ENCODE measurements around the gene SOX18. TPM values are rescaled to one million over a fixed set of nuclear protein-coding genes. Genes with fewer than 3 reads are reported as not detected.
A peak's percentile ranks its signal among the peaks of the same experiment; 100 is the strongest.

Gene SOX18
- total and polyA plus RNA-seq, 2 of the 13 experiments (the other 11 are each of a cell fraction or from before 2014, with no cell fraction given): 1.6 to 1.9 TPM

DNA sequence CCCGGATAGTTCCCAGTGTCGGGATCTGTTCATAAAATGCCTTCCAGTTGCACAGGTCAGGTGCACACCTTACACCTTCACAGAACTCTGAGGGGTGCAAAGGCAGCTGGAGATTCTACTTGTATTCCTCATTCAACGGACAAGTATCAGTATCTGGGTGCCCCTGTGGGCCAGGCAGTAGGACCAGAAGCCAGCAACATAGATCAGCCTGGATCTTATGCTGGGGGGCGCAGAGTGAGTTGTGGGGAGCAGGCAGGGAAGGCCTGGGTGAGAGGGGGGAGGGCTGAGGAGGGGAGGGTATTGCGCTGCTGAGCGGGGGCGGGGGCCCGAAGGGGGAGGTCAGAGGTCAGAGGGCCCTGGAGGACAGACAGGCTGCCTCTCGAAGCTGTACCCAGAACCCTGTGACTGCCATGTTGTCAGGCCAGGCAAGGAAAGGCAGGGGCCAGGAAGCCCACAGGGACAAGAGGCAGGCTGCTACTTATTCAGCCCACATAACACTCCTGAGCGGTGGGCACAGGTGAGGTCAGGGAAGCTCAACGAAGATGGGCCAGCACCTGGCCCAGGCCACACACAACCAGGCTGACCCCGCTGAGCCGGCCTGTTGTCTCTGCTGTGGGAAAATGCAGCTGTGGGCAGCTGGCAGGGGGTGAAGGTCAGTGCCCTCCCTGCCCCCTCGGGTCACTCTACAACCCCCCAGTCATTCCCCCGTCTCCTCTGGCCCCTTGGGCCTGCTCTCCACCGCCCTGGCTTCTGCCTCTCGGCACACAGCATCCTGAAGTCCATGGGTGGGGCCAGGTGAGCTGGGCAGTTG is 31.6 kb upstream of the SOX18 start (continued):
- peak; percentile 72 for TF ChIP-seq RBM39 (IDR thresholded peaks at IDR 0.05; ENCODE audit: low read depth, low read length, poor library complexity, severe bottlenecking)
- peak; percentile 64 for TF ChIP-seq AGO2 (optimal IDR thresholded peaks at IDR 0.05; ENCODE audit: low read depth, low read length)
- no peak for TF ChIP-seq ZNF577 (CRISPR knock-in tag; IDR thresholded peaks at IDR 0.05; ENCODE audit: borderline replicate concordance, low read depth)
- peak; percentile 25; the same call in 1 of the 2 replicates for TF ChIP-seq ZNF768 (CRISPR knock-in tag; IDR thresholded peaks at IDR 0.05)
- TF ChIP-seq, protein P1, sequence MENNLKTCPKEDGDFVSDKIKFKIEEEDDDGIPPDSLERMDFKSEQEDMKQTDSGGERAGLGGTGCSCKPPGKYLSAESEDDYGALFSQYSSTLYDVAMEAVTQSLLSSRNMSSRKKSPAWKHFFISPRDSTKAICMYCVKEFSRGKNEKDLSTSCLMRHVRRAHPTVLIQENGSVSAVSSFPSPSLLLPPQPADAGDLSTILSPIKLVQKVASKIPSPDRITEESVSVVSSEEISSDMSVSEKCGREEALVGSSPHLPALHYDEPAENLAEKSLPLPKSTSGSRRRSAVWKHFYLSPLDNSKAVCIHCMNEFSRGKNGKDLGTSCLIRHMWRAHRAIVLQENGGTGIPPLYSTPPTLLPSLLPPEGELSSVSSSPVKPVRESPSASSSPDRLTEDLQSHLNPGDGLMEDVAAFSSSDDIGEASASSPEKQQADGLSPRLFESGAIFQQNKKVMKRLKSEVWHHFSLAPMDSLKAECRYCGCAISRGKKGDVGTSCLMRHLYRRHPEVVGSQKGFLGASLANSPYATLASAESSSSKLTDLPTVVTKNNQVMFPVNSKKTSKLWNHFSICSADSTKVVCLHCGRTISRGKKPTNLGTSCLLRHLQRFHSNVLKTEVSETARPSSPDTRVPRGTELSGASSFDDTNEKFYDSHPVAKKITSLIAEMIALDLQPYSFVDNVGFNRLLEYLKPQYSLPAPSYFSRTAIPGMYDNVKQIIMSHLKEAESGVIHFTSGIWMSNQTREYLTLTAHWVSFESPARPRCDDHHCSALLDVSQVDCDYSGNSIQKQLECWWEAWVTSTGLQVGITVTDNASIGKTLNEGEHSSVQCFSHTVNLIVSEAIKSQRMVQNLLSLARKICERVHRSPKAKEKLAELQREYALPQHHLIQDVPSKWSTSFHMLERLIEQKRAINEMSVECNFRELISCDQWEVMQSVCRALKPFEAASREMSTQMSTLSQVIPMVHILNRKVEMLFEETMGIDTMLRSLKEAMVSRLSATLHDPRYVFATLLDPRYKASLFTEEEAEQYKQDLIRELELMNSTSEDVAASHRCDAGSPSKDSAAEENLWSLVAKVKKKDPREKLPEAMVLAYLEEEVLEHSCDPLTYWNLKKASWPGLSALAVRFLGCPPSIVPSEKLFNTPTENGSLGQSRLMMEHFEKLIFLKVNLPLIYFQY (CRISPR knock-in tag; IDR thresholded peaks at IDR 0.05; ENCODE audit: borderline replicate concordance): no peak
- TF ChIP-seq SIN3B (IDR thresholded peaks at IDR 0.05; ENCODE audit: low read length): no peak
- peak; percentile 55 for TF ChIP-seq U2AF1 (optimal IDR thresholded peaks at IDR 0.05; ENCODE audit: low read depth, low read length)
- peak; percentile 90 for TF ChIP-seq NR2C2 (CRISPR knock-in tag; IDR thresholded peaks at IDR 0.05; ENCODE audit: borderline replicate concordance)
- no peak for TF ChIP-seq MED13 (CRISPR knock-in tag; IDR thresholded peaks at IDR 0.05)
- 0 out of 2 replicates have a peak, but pooled peaks have one; percentile 30 for TF ChIP-seq ZNF777 (CRISPR knock-in tag; IDR thresholded peaks at IDR 0.05)
- no peak for TF ChIP-seq DNMT1 (CRISPR knock-in tag; IDR thresholded peaks at IDR 0.05)
- TF ChIP-seq, protein P2, sequence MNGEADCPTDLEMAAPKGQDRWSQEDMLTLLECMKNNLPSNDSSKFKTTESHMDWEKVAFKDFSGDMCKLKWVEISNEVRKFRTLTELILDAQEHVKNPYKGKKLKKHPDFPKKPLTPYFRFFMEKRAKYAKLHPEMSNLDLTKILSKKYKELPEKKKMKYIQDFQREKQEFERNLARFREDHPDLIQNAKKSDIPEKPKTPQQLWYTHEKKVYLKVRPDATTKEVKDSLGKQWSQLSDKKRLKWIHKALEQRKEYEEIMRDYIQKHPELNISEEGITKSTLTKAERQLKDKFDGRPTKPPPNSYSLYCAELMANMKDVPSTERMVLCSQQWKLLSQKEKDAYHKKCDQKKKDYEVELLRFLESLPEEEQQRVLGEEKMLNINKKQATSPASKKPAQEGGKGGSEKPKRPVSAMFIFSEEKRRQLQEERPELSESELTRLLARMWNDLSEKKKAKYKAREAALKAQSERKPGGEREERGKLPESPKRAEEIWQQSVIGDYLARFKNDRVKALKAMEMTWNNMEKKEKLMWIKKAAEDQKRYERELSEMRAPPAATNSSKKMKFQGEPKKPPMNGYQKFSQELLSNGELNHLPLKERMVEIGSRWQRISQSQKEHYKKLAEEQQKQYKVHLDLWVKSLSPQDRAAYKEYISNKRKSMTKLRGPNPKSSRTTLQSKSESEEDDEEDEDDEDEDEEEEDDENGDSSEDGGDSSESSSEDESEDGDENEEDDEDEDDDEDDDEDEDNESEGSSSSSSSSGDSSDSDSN (CRISPR knock-in tag; IDR thresholded peaks at IDR 0.05): 0 out of 2 replicates have a peak, but pooled peaks have one; percentile 26
- TF ChIP-seq NFE2L2 (IDR thresholded peaks at IDR 0.05; ENCODE audit: low read length): no peak
- no peak for TF ChIP-seq TBP (CRISPR knock-in tag; IDR thresholded peaks at IDR 0.05)
- 0 out of 2 replicates have a peak, but pooled peaks have one; percentile 26 for TF ChIP-seq NFKB2 (CRISPR knock-in tag; IDR thresholded peaks at IDR 0.05; ENCODE audit: borderline replicate concordance)
- TF ChIP-seq ZNF775 (CRISPR knock-in tag; IDR thresholded peaks at IDR 0.05; ENCODE audit: borderline replicate concordance): no peak
- 0 out of 2 replicates have a peak, but pooled peaks have one; percentile 2 for TF ChIP-seq TARDBP (CRISPR knock-in tag; IDR thresholded peaks at IDR 0.05)
- TF ChIP-seq ZNF468 (CRISPR knock-in tag; IDR thresholded peaks at IDR 0.05): no peak
- TF ChIP-seq MYC (CRISPR knock-in tag; IDR thresholded peaks at IDR 0.05; ENCODE audit: borderline replicate concordance): no peak
- 0 out of 2 replicates have a peak, but pooled peaks have one; percentile 8 for TF ChIP-seq PITX1 (CRISPR knock-in tag; IDR thresholded peaks at IDR 0.05)
- TF ChIP-seq, protein P3, sequence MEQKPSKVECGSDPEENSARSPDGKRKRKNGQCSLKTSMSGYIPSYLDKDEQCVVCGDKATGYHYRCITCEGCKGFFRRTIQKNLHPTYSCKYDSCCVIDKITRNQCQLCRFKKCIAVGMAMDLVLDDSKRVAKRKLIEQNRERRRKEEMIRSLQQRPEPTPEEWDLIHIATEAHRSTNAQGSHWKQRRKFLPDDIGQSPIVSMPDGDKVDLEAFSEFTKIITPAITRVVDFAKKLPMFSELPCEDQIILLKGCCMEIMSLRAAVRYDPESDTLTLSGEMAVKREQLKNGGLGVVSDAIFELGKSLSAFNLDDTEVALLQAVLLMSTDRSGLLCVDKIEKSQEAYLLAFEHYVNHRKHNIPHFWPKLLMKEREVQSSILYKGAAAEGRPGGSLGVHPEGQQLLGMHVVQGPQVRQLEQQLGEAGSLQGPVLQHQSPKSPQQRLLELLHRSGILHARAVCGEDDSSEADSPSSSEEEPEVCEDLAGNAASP (CRISPR knock-in tag; IDR thresholded peaks at IDR 0.05; ENCODE audit: borderline replicate concordance): peak; percentile 90; the same call in 1 of the 2 replicates
- TF ChIP-seq ZMYM4 (CRISPR knock-in tag; IDR thresholded peaks at IDR 0.05): no peak
- TF ChIP-seq HNRNPL (IDR thresholded peaks at IDR 0.05; ENCODE audit: low read depth, low read length): no peak

Measured in HepG2 (cell line).